EL (cell line): Measurements from ENCODE around the gene NUDC.
A peak's percentile ranks its signal among the peaks of the same experiment; 100 is the strongest.
"Not testable (repeated sequence)": the region's sequence is repeated elsewhere in the genome, so short reads cannot be mapped to it uniquely, and the experiment has no call there.

Source experiments
- DNase-seq: peaks from one replicate; pipeline ENCODE4 v3.0.0-alpha.2; 2016

The NUDC gene

GRCh38 chr1:26921540-26922430 is at the start of gene NUDC:
Gene NUDC, plus strand, starts transcription at chr1:26921743. Its CDS starts 106 bp downstream, at chr1:26921849.
- DNase-seq: peak; percentile 97

- DNase-seq: not testable (repeated sequence)
These were observed 48.4 kb upstream of the NUDC start for GRCh38 chr1:26873097-26873496.

- DNase-seq: no peak
These were observed 46.6 kb upstream of the NUDC start for GRCh38 chr1:26874896-26875295.

- DNase-seq: no peak
These were observed 44.2 kb upstream of the NUDC start for GRCh38 chr1:26877326-26877725.

- DNase-seq: no peak
These were observed 41.8 kb upstream of the NUDC start for GRCh38 chr1:26879793-26880192.

- not testable (repeated sequence) for DNase-seq
These were observed 39.9 kb upstream of the NUDC start for GRCh38 chr1:26881611-26882010.

- DNase-seq: no peak
These were observed 38.7 kb upstream of the NUDC start for GRCh38 chr1:26882696-26883463.

- DNase-seq: peak; percentile 54
These were observed 34.4 kb upstream of the NUDC start for GRCh38 chr1:26887125-26887524.

GRCh38 chr1:26888231-26888630 is 33.3 kb upstream of the NUDC start:
- no peak for DNase-seq

- DNase-seq: peak; percentile 76
These were observed 31.7 kb upstream of the NUDC start, which contains the start of gene GPN2 for GRCh38 chr1:26889551-26890466. Gene GPN2, minus strand, starts transcription at chr1:26890283. Its CDS starts 187 bp downstream, at chr1:26890096.

GRCh38 chr1:26890467-26890796 is 31.1 kb upstream of the NUDC start:
- DNase-seq: no peak

- no peak for DNase-seq
These were observed 27.3 kb upstream of the NUDC start for GRCh38 chr1:26894263-26894662.

- no peak for DNase-seq
These were observed 24.2 kb upstream of the NUDC start for GRCh38 chr1:26897351-26897750.

GRCh38 chr1:26900001-26900814 is 21.3 kb upstream of the NUDC start, which contains the start of gene GPATCH3:
Gene GPATCH3, minus strand, starts transcription at chr1:26900467. Its CDS starts 25 bp downstream, at chr1:26900442.
- peak; percentile 92 for DNase-seq

GRCh38 chr1:26900815-26901511 is 20.6 kb upstream of the NUDC start:
- DNase-seq: no peak

- DNase-seq: peak; percentile 93
These were observed 14.2 kb upstream of the NUDC start for GRCh38 chr1:26907071-26907917.

- no peak for DNase-seq
These were observed 11.6 kb upstream of the NUDC start for GRCh38 chr1:26909951-26910342.

GRCh38 chr1:26910343-26911160 is 11.0 kb upstream of the NUDC start:
- no peak for DNase-seq
